ENCODE results near the gene FEV.

Gene FEV

DNA sequence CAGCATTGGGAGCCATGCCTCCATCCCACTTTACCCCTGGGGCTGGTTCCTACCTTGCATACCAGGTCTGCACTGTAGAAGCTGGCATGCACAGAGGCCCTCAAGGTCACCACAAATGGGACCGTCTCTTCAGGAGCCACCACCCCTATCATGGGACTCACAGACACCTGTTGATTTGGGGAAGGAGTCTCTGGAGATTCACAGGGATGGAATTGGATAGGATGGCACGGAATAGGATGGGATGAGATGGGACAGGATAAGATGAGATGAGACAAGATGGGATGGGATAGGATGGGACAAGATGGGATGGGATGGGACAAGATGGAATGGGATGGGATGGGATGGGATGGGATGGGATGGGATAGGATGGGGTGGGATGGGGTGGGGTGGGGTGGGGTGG, 24.3 kb upstream of the FEV start:
- WGBS, 2 donors (ENCODE audit: extremely low coverage in 2 of 2, insufficient read length in 2 of 2, insufficient replicate concordance in 1 of 2) = no CpG with 5 or more reads among the region's 2 CpGs
- Histone ChIP-seq H2BK120ac (ENCODE audit: low read depth, low read length) (no peak overlapping the region), H4K91ac (ENCODE audit: low read depth, low read length, poor library complexity) (no peak overlapping the region), H4K8ac (ENCODE audit: low read depth, low read length) (no peak overlapping the region), H3K4me3 (ENCODE audit: low read length in 2 of 2) (no peak overlapping the region), H3K27ac (replicated peaks; ENCODE audit: low read length) (no peak overlapping the region), H2BK15ac (ENCODE audit: low read length) (no peak overlapping the region), H3K4me2 (ENCODE audit: insufficient read depth, low read length, poor library complexity, severe bottlenecking) (no peak overlapping the region), H3K4me1 (ENCODE audit: control insufficient read depth in 2 of 2, insufficient read depth in 1 of 2, low read depth in 1 of 2, low read length in 2 of 2) (no peaks in the 10 kb centered on the region), H3K9ac (ENCODE audit: low read depth, low read length, poor library complexity) (peak overlapping the region; percentile 30), H2AK5ac (ENCODE audit: low read depth, low read length) (no peak overlapping the region), H3K23ac (ENCODE audit: low read depth, low read length, poor library complexity) (no peak overlapping the region), H2BK5ac (ENCODE audit: low read length) (peak overlapping the region; percentile 66), H3K4ac (ENCODE audit: low read length) (no peak overlapping the region), H2AFZ (ENCODE audit: low read length) (no peak overlapping the region), H3K27me3 (ENCODE audit: control insufficient read depth in 3 of 3, insufficient read depth in 3 of 3, low read depth in 1 of 3, low read length in 3 of 3) (peaks cover 0 to 30% (median 21%) of the 10 kb centered on the region in 3 experiments), H3K79me1 (ENCODE audit: low read depth, low read length) (no peaks in the 10 kb centered on the region), H3K14ac (ENCODE audit: low read length) (no peak overlapping the region), H3K9me3 (replicated peaks in 1 of 2; ENCODE audit: control insufficient read depth in 2 of 2, insufficient read depth in 1 of 2, low read depth in 1 of 2, low read length in 2 of 2) (peaks cover 0 to 2% of the 10 kb centered on the region in 2 donors), H2BK12ac (ENCODE audit: low read length) (no peak overlapping the region), H3K36me3 (replicated peaks in 1 of 2; ENCODE audit: control insufficient read depth in 2 of 2, insufficient read depth in 2 of 2, low read length in 2 of 2) (no peaks in the 10 kb centered on the region), H3K18ac (ENCODE audit: low read length) (no peak overlapping the region)
- no peak for DNase-seq (ENCODE audit: low spot score)

DNA sequence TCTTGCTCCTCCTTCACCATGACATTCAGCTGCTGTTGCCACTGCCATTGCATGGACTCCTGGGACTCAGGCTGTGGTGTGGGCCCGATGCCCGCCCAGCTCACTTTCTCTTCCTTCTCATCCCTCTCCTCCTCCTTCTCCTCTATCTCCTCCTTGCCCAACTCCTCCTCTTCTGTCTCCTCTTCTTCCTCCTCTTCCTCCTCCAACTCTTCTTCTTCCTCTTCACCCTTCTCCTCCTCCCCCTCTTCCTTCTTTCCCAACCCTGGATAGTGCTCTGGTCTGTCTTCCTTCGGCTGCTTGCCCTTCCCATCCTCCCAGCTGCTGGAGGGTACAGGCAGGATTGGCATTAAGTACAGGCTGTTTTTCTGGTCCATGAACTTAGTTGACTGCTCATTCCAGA, 19.0 kb upstream of the FEV start:
- no peak overlapping the region for H3K23ac ChIP-seq (ENCODE audit: low read depth, low read length, poor library complexity)
- no peak overlapping the region for H4K91ac ChIP-seq (ENCODE audit: low read depth, low read length, poor library complexity)
- H3K4me2 ChIP-seq (ENCODE audit: insufficient read depth, low read length, poor library complexity, severe bottlenecking) = no peak overlapping the region
- no peak overlapping the region for H3K27ac ChIP-seq (replicated peaks; ENCODE audit: low read length)
- peaks cover 30 to 75% (median 70%) of the 10 kb centered on the region in 3 experiments for H3K27me3 ChIP-seq (ENCODE audit: control insufficient read depth in 3 of 3, insufficient read depth in 3 of 3, low read depth in 1 of 3, low read length in 3 of 3)
- H3K36me3 ChIP-seq (replicated peaks in 1 of 2; ENCODE audit: control insufficient read depth in 2 of 2, insufficient read depth in 2 of 2, low read length in 2 of 2) = no peaks in the 10 kb centered on the region
- no peak overlapping the region for H3K9ac ChIP-seq (ENCODE audit: low read depth, low read length, poor library complexity)
- peak overlapping the region; percentile 71 for H2AK5ac ChIP-seq (ENCODE audit: low read depth, low read length)
- no CpG with 5 or more reads among the region's 3 CpGs for WGBS, 2 donors (ENCODE audit: extremely low coverage in 2 of 2, insufficient read length in 2 of 2, insufficient replicate concordance in 1 of 2)
- no peak overlapping the region for H2BK5ac ChIP-seq (ENCODE audit: low read length)
- H3K18ac ChIP-seq (ENCODE audit: low read length) = peak overlapping the region; percentile 24
- H3K4me3 ChIP-seq (ENCODE audit: low read length in 2 of 2) = peak overlapping the region in 1 of 2 donors; percentile 22
- no peak overlapping the region for H2BK120ac ChIP-seq (ENCODE audit: low read depth, low read length)
- no peak overlapping the region for H2BK15ac ChIP-seq (ENCODE audit: low read length)
- no peak for DNase-seq (ENCODE audit: low spot score)
- H3K9me3 ChIP-seq (replicated peaks in 1 of 2; ENCODE audit: control insufficient read depth in 2 of 2, insufficient read depth in 1 of 2, low read depth in 1 of 2, low read length in 2 of 2) = peaks cover 0 to 1% of the 10 kb centered on the region in 2 donors
- no peak overlapping the region for H3K14ac ChIP-seq (ENCODE audit: low read length)
- no peak overlapping the region for H4K8ac ChIP-seq (ENCODE audit: low read depth, low read length)
- no peak overlapping the region for H3K4ac ChIP-seq (ENCODE audit: low read length)
- peaks cover 9 to 17% of the 10 kb centered on the region in 2 donors for H3K4me1 ChIP-seq (ENCODE audit: control insufficient read depth in 2 of 2, insufficient read depth in 1 of 2, low read depth in 1 of 2, low read length in 2 of 2)
- H2AFZ ChIP-seq (ENCODE audit: low read length) = no peak overlapping the region
- H2BK12ac ChIP-seq (ENCODE audit: low read length) = no peak overlapping the region
- H3K79me1 ChIP-seq (ENCODE audit: low read depth, low read length) = no peaks in the 10 kb centered on the region

DNA sequence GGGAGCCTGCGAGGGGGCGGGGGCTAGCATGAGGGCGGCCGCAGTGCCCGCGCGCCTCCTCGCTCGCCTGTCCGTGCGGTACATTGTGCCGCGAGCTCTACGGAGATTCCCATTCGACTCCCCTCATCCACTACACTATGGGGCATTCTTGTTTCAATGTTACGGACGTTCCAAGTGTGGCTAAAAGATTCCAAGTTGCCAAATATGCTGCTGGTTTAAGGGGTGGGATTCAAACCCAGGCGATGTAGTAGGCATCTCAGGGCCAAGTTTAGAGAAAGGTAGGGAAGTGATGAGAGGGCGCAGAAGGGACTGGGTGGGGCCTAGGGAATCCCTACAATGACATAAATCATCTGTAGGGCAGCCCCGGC, 18.3 kb upstream of the FEV start:
- peak overlapping the region; percentile 69 for H3K4me2 ChIP-seq (ENCODE audit: insufficient read depth, low read length, poor library complexity, severe bottlenecking)
- H3K27ac ChIP-seq (replicated peaks; ENCODE audit: low read length) = no peak overlapping the region
- H4K91ac ChIP-seq (ENCODE audit: low read depth, low read length, poor library complexity) = no peak overlapping the region
- no peak overlapping the region for H2BK120ac ChIP-seq (ENCODE audit: low read depth, low read length)
- H3K14ac ChIP-seq (ENCODE audit: low read length) = no peak overlapping the region
- no peak overlapping the region for H2BK5ac ChIP-seq (ENCODE audit: low read length)
- H2AFZ ChIP-seq (ENCODE audit: low read length) = peak overlapping the region; percentile 73
- peaks cover 9 to 20% of the 10 kb centered on the region in 2 donors for H3K4me1 ChIP-seq (ENCODE audit: control insufficient read depth in 2 of 2, insufficient read depth in 1 of 2, low read depth in 1 of 2, low read length in 2 of 2)
- no peak overlapping the region for H2AK5ac ChIP-seq (ENCODE audit: low read depth, low read length)
- H3K27me3 ChIP-seq (ENCODE audit: control insufficient read depth in 3 of 3, insufficient read depth in 3 of 3, low read depth in 1 of 3, low read length in 3 of 3) = peaks cover 30 to 79% (median 74%) of the 10 kb centered on the region in 3 experiments
- no peaks in the 10 kb centered on the region for H3K36me3 ChIP-seq (replicated peaks in 1 of 2; ENCODE audit: control insufficient read depth in 2 of 2, insufficient read depth in 2 of 2, low read length in 2 of 2)
- no peak for DNase-seq (ENCODE audit: low spot score)
- H3K4ac ChIP-seq (ENCODE audit: low read length) = no peak overlapping the region
- H3K9me3 ChIP-seq (replicated peaks in 1 of 2; ENCODE audit: control insufficient read depth in 2 of 2, insufficient read depth in 1 of 2, low read depth in 1 of 2, low read length in 2 of 2) = peaks cover 0 to 1% of the 10 kb centered on the region in 2 donors
- peak overlapping the region; percentile 71 for H3K18ac ChIP-seq (ENCODE audit: low read length)
- no peaks in the 10 kb centered on the region for H3K79me1 ChIP-seq (ENCODE audit: low read depth, low read length)
- H4K8ac ChIP-seq (ENCODE audit: low read depth, low read length) = no peak overlapping the region
- WGBS, 2 donors (ENCODE audit: extremely low coverage in 2 of 2, insufficient read length in 2 of 2, insufficient replicate concordance in 1 of 2) = no CpG with 5 or more reads among the region's 20 CpGs
- H2BK15ac ChIP-seq (ENCODE audit: low read length) = no peak overlapping the region
- peak overlapping the region in 1 of 2 donors; percentile 72 for H3K4me3 ChIP-seq (ENCODE audit: low read length in 2 of 2)
- H2BK12ac ChIP-seq (ENCODE audit: low read length) = no peak overlapping the region
- H3K23ac ChIP-seq (ENCODE audit: low read depth, low read length, poor library complexity) = peak overlapping the region; percentile 5
- H3K9ac ChIP-seq (ENCODE audit: low read depth, low read length, poor library complexity) = no peak overlapping the region

GRCh38 chr2:219002395-219003266, 17.6 kb upstream of the FEV start:
- H2AFZ ChIP-seq (ENCODE audit: low read length) = peak overlapping the region; percentile 73
- DNase-seq (ENCODE audit: low spot score) = peak; percentile 59
- peak overlapping the region; percentile 63 for H2AK5ac ChIP-seq (ENCODE audit: low read depth, low read length)
- no peak overlapping the region for H2BK5ac ChIP-seq (ENCODE audit: low read length)
- peak overlapping the region; percentile 71 for H3K18ac ChIP-seq (ENCODE audit: low read length)
- no peaks in the 10 kb centered on the region for H3K36me3 ChIP-seq (replicated peaks in 1 of 2; ENCODE audit: control insufficient read depth in 2 of 2, insufficient read depth in 2 of 2, low read length in 2 of 2)
- peak overlapping the region; percentile 82 for H3K14ac ChIP-seq (ENCODE audit: low read length)
- H3K79me1 ChIP-seq (ENCODE audit: low read depth, low read length) = no peaks in the 10 kb centered on the region
- no CpG with 5 or more reads among the region's 72 CpGs for WGBS, 2 donors (ENCODE audit: extremely low coverage in 2 of 2, insufficient read length in 2 of 2, insufficient replicate concordance in 1 of 2)
- no peak overlapping the region for H4K91ac ChIP-seq (ENCODE audit: low read depth, low read length, poor library complexity)
- H3K4ac ChIP-seq (ENCODE audit: low read length) = no peak overlapping the region
- H3K9ac ChIP-seq (ENCODE audit: low read depth, low read length, poor library complexity) = peak overlapping the region; percentile 60
- peaks cover 30 to 85% (median 80%) of the 10 kb centered on the region in 3 experiments for H3K27me3 ChIP-seq (ENCODE audit: control insufficient read depth in 3 of 3, insufficient read depth in 3 of 3, low read depth in 1 of 3, low read length in 3 of 3)
- H2BK12ac ChIP-seq (ENCODE audit: low read length) = no peak overlapping the region
- H3K23ac ChIP-seq (ENCODE audit: low read depth, low read length, poor library complexity) = peak overlapping the region; percentile 5
- no peak overlapping the region for H2BK120ac ChIP-seq (ENCODE audit: low read depth, low read length)
- no peak overlapping the region for H3K27ac ChIP-seq (replicated peaks; ENCODE audit: low read length)
- H3K4me2 ChIP-seq (ENCODE audit: insufficient read depth, low read length, poor library complexity, severe bottlenecking) = peak overlapping the region; percentile 69
- H3K4me3 ChIP-seq (ENCODE audit: low read length in 2 of 2) = peak overlapping the region in 1 of 2 donors; percentile 72
- peak overlapping the region; percentile 43 for H4K8ac ChIP-seq (ENCODE audit: low read depth, low read length)
- peaks cover 0 to 1% of the 10 kb centered on the region in 2 donors for H3K9me3 ChIP-seq (replicated peaks in 1 of 2; ENCODE audit: control insufficient read depth in 2 of 2, insufficient read depth in 1 of 2, low read depth in 1 of 2, low read length in 2 of 2)
- H2BK15ac ChIP-seq (ENCODE audit: low read length) = no peak overlapping the region
- H3K4me1 ChIP-seq (ENCODE audit: control insufficient read depth in 2 of 2, insufficient read depth in 1 of 2, low read depth in 1 of 2, low read length in 2 of 2) = peaks cover 9 to 21% of the 10 kb centered on the region in 2 donors

Data from neuronal stem cell (in vitro differentiated cells).